T follicular helper cell (primary cell): ENCODE results near the gene PCNX1.

Experiments used
- DNase-seq: peaks from one replicate; pipeline ENCODE4 v3.0.0-alpha.2; 2020; ENCODE audit warnings: low read depth

Gene PCNX1

GRCh38 chr14:71163050-71163841, 256.0 kb downstream of the PCNX1 start:
- DNase-seq, result no peak

DNA sequence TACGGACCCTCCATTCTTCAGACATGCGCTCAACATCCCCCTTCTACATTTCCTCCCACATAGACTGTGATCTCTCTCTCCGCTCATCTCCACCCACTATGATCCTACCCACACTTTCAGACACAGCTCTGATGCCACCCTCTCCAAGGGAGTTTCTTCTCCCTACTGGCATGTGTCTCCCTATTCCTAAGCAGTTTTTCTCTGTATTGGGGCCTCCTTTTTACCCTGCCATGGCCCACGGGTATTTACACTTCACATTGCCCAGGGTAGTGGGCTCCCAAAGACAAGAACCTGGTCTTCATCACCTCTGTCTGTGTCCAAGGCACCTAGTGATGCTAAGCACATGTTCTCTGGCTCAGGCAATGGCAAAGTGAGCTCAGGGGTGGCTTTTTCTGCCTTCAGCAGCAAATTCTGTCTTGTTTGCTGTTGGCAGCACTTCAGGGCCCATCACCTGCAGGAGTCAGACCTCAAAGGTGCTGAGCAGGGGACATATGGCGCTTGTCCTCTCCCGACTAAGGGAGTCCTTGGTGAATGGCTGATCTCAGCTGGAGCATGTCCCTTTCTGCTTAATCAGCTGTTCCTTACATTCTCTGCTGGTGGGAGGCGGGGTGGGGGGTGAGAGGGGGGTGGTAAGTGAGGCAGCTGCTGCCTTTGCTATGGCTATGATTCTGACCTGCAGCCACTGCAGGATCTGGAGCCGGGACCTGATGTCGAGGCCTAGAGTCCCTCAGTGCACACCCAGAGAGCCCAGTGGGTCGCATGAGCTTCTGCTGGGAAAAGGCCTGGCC, 256.8 kb downstream of the PCNX1 start:
- no peak for DNase-seq
